Stimulated activated CD4-positive, alpha-beta T cell treated with anti-CD3 and anti-CD28 coated beads, Interleukin-15, amount 100 ng/mL, for 1 hour (primary cell): ENCODE results near the gene LRP6.
"Not testable (repeated sequence)": the region's sequence is repeated elsewhere in the genome, so short reads cannot be mapped to it uniquely, and the experiment has no call there.

Source experiments
- DNase-seq, 2 donors: peaks; one replicate each; pipeline ENCODE4 v3.0.0-alpha.2; 2020; ENCODE audit warnings: low read depth in 1 of 2, low spot score in 1 of 2

The LRP6 gene

DNA sequence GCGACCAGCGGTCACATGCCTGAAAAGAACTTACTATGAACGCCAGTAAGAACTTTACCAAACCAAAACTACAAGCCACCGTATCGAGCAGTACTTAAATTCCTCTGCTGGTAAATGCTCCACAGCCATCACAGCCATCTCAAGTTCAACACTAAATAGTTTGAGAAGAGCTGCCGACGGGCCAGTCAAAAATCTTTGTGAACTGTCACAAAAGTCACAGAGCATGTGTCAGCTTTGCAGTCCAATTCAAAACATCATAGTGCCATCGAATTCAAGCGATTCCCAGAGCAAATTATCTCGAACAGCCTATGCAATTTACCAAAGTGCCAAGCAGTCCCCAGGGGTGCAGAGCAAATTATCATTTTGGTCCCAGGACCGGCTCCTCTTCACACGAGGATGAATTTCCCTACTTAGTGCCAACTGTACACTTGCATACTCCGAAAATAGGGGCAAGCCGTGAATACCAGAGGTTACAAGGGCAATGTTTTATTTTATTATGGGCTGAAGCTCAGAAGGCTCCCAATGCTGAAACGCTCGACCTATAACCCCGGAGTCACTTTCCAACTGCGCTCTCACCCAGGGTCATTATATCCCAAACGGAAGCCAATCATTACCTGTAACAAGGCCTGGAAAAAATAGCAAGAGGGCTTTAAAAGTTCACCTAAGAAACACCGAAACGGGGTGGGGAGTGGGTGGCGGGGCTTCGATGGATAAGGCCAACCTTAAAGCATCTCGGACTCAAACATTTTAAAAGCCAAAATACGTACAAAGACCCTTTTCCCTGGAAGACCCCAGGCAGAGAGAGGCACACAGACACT is 1.1 kb downstream of the LRP6 start:
- no peak for DNase-seq

DNA sequence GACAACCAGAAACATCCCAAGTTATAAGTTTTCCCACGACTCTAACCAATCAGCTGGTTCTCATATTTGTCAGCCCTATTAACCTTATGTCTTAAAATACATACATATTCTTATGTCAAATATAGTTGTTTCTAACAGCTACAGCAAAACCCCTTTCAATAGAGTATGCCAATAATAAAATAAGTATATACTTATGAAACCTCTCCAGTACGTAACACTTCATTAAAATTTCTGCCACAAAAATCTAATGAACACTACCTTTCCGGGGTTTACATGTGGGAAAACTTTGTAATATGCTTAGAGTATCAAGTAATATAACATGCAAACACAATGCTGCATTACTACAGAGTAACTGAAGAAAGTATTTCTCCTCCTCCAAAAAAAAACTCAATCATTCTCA is 1.8 kb downstream of the LRP6 start:
- DNase-seq = no peak

DNA sequence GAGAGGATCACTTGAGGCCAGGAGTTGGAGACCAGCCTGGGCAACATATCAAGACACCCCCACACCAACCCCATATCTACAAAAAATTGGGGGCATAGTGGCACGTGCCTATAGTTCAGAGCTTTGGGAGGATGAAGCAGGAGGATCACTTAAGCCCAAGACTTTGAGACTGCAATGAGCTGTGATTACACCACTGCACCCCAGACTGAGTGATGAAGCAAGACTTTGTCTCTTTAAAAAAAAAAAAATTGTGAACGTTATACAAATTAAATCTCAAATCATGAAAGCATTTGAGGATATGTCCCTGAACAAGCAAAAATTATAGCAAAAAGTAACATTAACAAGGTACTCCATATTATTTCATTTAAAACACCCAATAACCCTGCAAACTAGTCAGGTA is 2.9 kb downstream of the LRP6 start:
- no peak for DNase-seq

DNA sequence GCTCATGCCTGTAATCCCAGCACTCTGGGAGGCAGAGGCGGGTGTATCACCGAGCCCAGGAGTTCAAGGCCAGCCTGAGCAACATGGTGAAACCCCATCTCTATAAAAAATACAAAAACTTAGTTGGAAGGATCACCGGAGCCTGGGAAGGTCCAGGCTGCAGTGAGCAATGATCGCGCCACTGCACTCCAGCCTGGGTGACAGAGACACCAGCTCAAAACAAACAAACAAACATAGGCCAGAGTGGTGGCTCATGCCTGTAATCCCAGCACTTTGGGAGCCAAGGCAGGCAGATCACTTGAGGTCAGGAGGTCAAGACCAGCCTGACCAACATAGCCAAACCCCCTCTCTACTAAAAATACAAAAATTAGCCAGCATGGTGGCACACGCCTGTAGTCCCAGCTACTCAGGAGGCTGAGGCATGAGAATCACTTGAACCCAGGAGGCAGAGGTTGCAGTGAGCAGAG is 10.5 kb downstream of the LRP6 start:
- DNase-seq = not testable (repeated sequence)

- DNase-seq = no peak
Observed at GRCh38 chr12:12254553-12254952, 12.3 kb downstream of the LRP6 start.

DNA sequence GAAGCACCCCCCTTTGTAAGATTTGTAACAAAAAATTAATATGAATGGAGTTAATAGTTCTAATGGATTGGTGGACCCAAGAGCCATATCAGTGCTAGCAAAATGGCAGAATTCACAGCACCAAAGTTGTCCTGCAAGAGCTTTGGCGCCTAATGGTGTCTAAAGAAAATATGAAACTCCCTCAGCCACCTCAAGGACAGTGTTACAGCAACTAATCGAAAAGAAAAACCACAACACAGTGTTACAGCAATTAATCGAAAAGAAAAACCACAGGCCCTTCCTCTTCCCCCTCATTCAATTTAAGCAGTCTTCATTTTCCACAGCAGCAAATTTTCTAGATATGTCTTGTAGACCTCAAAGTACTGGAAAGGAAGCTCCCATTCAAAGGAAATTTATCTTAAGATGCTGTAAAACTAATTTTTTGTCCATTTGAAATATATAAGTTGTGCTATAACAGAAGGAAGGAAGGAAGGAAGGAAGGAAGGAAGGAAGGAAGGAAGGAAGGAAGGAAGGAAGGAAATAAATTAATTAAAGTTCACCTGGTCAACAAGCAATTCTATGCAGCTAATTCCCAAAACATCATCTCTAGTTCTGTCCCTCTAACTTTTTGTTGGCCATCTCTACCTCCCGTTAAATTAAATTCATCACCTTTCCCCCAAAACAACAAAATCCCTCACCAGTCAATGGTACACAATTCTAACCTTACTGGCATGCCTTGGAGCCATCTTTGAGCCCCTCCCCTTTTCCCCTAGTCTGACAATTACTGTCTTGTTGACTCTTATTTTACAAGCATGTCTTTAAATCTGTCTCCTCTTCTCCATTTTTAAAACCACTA is 17.4 kb downstream of the LRP6 start:
- DNase-seq = no peak

DNA sequence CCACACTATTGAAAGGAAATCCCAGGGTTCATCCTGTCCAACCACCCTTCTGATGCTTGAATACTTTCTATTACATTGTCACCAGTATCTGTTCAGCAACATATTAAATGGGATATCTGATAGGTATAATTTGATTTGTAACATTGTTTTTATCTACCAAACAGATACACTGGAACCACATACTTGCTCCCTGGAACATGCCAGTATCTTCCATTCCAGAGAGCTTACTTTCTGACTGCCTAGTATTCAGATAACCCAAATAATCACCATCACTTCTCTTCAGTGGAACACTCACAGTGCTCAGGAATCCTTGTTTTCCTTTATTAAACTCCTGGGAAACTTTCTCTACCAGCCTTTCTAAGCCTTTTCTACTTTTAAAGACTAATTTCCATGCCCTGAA is 19.3 kb downstream of the LRP6 start:
- no peak for DNase-seq

GRCh38 chr12:12244341-12244740 is 22.5 kb downstream of the LRP6 start:
- DNase-seq = no peak

DNA sequence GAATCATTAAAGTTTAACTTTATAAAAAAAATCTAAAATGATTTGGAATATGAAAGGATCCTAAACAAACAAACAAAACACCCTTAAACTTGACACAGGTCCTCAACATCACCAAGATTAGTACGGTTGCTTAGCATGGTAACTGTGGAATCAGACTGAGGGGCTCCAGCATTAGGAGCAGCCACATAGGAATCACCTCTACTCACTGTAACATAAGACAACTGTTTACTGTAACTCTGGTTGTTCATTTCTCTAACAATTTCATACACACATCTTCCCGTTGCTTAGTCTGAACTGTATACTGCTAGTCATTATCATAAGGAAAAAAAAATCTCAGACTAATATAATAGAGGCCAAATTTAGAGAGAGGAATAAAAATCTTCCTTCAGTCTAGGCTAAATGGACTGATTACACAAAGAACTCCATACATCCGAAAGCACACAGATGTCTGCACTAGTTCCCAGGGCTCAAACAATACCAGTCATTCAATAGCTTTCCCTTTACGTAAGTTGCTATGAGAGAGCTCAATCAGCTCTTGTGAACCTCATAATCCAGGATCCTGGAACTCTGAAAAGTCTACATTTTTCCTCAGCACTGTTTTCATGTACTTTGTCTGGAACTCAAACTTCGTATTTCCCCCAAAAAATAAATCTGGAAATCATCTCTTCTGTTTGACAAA is 26.0 kb downstream of the LRP6 start:
- no peak for DNase-seq

DNA sequence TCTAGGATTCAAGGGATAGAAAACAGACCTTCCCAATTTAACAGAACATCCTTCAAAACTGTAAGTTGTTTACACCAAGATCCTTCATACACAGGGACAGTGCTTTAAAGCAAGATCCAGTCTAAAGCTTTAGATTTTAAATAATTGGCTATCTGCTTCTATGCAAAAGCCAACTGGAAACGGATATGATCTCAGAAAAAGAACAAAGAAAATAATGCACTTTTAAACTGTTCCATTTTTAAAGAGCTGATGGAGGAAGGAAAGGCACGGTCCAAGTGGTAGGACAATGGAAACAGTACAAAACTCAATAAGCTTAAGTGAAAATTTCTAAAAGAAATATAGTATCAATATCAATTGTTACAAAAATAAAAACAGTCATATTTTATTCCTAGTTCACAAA is 27.7 kb downstream of the LRP6 start:
- no peak for DNase-seq

- no peak for DNase-seq
Observed at GRCh38 chr12:12238605-12239004, 28.2 kb downstream of the LRP6 start.

DNA sequence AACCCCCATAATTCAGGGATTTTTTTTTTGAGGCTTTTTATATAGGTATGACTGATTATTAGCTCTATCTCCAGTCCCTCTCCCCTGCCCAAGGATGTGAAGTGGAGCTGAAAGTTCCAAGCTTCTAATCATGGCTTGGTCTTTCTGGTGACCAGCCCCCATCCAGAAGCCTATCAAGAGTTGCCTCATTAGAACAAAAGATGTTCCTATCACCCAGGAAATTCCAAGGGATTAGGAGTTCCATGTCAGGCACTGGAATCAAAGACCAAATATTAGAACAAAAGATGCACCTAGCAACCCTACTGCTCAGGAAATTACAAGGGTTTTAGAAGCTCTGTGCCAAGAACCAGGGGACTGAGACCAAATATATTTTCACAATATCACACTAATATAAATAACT is 29.9 kb downstream of the LRP6 start:
- no peak for DNase-seq

GRCh38 chr12:12230275-12230674 is 36.6 kb downstream of the LRP6 start:
- no peak for DNase-seq

DNA sequence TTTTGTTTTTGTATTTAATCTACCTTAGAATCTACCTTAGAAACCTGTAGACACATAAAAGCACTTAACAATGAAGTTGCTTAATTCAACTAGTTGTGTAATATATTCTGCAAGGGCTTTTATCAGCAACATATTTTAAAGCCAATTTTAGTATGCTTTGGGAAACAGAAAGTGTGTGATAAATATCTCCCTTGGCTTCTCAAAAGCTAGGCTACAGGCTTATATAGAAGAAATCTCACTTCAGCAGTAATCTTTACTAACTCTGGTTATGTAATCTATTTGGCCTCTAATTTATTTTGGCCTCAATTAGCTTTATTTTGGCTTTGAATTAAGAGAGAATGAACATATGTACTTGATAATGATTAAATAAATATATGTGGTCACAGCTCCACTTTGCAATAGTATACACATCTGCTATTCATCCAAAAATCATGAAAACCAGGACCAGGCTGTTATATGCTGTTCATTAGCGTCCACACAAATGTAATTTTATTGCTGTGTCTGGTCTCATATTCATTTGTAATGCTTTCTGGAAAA is 37.2 kb downstream of the LRP6 start:
- no peak for DNase-seq

GRCh38 chr12:12228402-12228801 is 38.4 kb downstream of the LRP6 start:
- no peak for DNase-seq

DNA sequence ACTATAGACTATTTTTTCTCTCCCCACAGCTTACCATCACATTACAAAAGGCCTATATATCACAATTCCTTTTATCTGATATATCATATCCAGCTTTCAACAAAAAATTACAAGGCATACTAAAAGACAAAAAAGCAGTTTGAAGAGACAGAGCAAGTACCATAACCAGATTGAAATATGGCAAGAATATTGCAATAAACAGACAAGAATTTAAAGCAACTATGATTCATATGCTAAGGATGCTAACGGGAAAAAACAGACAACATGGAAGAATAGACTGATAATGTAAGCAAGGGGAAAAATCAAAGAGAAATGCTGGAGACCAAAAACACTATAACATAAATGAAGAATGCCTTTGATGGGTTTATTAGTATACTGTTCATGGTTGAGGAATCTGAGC is 40.7 kb downstream of the LRP6 start:
- no peak for DNase-seq

- DNase-seq = no peak
Observed at GRCh38 chr12:12224240-12224940, 42.5 kb downstream of the LRP6 start.

DNA sequence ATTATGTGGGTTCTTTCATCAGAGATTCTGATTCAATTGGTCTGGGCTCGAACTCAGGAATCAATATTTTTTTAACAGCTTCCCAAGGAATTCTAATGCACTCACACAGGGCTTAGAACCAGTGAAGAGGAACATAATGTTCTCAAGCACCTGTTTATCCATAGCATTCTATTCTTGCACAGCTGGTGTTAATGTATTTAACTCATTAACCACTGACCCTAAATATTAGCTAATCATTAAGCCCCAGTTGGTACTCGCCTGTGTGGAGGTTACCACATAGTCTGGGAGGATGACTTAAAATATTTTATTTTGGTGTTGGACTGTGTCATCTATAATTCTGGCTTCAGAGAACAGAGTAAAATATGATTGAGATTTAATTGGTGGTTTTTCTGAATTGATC is 45.3 kb downstream of the LRP6 start:
- DNase-seq = no peak

DNA sequence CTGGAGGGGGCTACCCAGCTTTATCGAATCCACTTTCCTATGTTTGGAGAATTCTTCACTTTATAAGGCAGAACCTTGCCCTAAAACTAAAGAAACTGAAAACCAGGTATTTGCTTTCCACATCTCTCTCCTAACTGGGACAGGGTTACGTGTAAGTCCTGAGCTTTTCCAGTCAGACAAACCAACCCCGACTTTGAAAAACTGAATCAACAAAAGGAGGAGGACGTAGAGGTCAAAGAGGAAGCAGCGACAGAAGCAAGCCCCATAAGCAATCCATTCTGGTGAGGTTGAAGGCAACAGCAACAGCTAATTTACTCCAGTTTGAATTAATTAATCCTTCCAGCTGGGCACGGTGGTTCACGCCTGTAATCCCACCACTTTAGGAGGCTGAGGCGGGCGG is 47.2 kb downstream of the LRP6 start:
- DNase-seq = no peak

DNA sequence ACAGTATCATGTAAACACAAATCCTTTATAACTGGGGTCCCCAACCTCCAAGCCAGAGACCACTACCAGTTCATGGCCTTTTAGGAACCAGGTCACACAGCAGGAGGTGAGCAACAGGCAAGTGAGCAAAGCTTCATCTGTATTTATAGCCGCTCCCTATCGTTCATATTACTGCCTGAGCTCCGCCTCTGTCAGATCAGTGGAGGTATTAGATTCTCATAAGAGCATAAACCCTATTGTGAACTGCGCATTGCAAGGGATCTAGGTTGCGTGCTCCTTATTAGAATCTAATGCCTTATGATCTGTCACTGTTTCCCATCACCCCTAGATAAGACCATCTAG is 49.9 kb downstream of the LRP6 start:
- DNase-seq = no peak
